ENCODE results near the gene SH3RF1.

The SH3RF1 gene

DNA sequence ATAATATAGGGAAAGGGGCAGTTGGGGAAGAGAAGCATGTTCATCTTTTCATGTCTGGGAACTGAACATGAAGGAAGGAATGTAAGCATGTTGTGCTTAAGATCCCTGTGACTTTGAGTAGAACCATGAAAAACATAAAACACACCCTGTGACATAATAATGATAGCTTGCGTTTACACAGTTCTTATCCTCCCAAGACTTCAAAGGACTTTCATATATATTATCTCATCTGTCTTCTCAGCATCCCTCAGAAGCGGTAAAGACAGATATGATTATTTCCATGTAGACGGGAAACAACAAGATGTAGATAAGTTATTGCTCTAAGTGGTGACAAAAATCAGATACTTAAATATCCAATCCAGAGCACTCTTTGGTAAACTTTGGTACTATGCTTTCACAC lies 3.3 kb upstream of the SH3RF1 start:
- DNase-seq, result no peak

DNA sequence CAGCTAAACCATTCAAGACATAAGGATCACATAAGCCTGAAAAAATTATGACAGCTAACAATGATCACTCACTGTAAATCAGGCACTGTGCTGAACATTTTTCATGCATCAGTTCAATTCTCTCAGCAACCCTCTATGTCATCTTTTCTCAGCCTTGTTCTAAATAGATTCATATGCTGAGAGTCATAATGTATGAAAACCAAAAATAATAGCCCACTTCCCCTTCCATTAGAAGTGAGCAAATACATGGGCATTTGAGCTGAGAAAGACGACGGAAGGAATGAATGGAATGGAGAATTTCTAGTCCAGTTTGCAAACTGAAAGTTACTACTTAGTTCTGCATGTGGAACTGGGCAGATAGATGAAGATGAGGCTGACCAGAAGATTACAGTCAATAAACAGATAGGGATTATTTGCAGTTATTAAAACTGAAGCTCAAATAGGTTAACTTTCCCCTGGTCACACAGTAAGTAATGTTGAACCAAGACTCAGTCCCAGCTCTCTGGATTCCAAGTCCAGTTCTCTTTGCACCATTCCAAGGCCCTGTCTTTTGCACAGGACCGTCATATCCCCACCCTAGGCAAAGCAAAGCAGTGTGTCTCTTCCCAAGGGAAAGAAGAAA lies 1.6 kb upstream of the SH3RF1 start:
- DNase-seq, result no peak

DNA sequence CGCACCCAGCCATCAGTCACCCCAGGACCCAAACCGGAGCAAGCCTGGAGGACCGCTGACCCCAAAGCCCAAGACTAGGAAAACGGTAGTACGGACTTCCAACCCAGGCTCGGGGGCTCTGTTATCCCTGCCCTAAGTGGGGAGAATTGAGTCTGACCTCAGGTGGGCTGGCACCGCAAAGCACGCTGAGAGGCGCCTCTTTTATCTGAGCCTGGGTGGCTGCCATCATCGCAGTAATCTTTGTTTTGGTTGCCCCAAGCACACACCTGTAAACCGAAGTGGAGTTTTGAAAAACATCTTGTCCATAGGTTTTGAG lies 894 bp upstream of the SH3RF1 start:
- DNase-seq, result no peak

DNA sequence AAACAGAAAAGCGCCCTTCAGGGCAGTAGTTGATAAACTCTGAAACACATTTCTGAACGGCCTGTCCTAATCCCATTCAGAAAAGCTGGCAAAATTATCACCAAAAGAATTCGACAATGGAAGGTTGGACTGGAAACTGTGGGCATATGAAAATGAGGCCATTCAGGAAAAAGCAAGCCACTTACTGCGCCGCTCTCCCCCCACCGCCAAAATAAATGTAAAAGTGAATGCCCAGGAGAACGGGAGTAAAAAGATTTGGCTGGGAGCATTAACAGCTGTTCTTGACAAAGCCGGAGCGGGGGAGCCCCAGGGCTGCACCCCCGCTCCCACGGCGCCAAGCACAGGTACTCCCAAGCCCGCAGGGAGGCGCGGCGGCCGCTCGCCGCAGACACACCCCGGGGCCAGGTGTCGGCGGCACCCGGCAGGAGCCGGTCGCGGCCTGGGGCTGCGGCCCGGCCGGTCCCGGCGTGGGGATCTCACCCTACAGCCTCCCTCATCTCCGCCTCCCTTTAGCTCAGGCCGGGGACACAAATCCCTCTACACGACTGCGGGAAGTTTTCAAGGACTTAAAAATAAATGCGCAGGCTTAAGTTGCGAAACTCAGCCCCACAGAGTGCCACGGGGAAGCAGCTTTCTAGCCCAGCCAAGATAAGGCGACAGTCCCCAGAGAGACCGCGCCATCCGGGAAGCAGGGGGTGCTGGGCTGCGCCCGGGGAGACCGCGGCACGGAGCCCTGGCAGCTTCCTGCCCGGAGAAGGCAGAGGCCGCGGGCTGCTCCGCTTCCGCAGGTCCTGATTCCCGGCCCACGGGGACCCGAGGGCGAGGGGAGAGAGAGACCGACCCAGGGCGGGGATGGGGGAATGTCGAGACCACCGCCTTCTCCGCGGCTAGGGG lies 593 bp downstream of the SH3RF1 start:
- DNase-seq, result no peak

DNA sequence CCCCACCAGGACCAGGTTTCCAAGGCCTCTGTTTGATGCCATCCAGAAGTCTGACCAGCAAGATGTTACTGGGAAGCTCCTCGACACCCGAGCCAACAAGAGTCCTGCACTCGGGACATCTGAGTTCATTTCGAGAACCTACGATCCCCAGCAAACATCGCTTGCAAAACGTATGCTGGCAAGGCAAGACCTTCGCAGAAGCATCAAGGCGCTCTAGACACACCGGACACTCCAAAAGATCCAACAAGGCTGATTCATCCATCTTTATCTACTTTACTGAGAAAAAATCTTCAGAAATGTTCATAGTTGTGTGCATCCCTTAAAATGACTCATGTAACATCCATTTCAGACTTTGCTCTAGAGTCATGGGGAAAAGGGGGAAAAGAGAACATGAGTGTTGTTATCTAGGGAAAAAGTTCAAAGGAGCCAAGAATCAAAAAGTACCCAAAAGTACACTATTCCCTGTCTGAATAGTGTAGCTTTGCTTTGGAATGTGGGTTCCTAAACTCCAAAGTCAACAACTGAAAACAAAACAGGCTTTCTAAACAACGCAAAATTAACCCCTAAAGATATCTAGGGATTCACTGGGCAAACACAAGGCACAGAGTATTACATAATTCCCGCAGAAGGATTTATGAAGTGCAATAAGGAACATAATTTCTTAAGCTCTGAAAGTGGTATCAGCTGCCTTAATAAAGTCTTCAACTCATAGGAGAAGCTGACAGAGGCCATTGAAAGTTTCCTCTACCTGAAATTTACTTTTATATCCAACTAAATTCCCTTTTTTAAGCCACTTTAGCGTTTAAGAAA lies 1.6 kb downstream of the SH3RF1 start:
- no peak for DNase-seq

DNA sequence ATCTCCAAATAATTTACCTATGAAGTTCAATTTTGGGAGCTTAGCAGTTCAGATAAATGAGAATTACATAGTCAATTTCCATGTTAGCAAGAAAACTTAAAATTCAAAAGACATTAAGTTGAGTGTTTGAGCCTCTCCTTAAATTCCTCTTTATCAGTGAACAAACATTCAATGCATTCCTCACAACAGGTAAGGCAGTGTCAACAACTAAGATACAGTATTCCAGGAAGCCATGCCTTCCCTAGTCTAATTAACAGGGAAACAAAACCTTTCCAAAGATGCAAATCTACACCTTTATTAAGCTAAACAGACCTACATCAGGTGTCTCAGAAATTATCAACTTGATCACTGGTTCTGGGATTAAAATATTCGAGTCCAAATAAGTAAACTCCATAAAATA lies 3.7 kb downstream of the SH3RF1 start:
- no peak for DNase-seq

DNA sequence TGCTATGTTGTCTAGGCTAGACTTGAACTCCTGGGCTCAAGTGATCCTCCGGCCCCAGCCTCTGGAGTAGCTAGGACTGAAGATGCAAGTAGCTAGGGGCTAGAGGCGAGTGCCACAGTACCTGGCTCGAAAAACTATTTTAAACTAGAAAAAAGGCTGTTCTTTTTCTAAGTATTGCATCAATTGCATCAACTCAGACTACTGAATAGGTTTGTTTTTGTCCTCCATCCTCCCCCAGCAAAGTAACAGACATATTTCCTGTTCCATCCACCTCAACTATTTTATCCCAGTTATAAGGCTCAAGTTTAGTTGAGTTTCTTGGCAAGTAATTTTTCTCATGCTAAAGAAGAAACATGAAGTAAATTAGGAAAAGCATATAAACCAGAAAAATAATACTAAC lies 4.1 kb downstream of the SH3RF1 start:
- no peak for DNase-seq

DNA sequence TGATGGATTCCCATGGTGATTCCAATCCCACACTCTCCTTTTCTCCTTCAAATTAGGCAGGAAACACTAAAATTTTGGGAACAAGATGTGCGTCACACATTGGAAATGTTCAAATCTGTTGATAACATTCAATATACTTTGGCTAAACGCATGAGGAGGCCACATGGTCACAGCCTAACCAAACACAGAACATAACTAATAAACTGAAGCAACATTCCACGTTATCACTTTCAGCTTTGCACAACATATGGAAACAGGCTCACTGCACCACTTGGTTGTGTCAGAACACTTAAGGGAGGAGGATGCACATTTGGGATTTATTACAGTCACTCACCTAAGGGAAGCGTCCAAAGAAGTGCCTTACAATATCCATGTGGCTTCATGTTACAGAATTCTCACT lies 4.7 kb downstream of the SH3RF1 start:
- no peak for DNase-seq

DNA sequence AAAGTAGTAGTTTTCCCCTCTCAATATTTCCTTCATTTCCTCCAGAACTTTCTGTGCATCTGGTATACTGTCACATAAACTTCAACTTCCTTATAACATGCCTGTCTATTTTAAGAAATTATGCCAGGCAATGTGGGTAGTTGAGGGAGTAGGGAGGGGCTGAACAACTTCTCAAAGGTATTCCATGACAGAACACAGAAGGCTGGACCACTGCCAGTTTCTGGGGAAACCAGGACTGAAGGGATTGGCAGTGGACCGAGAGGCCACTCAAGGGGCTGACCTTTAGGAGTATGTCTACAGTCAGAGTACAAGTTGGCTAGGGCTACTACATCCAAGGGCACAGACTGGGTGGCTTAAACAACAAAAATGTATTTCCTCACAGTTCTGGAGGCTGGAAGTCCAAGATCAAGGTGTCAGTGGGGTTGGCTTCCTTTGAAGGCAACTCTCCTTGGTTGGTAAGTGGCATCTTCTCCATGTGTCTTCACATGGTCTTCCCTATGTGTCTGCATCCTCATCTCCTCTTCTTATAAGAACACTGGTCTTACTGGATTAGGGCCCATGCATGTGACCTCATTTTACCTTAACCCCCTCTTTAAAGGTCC lies 6.9 kb downstream of the SH3RF1 start:
- no peak for DNase-seq

DNA sequence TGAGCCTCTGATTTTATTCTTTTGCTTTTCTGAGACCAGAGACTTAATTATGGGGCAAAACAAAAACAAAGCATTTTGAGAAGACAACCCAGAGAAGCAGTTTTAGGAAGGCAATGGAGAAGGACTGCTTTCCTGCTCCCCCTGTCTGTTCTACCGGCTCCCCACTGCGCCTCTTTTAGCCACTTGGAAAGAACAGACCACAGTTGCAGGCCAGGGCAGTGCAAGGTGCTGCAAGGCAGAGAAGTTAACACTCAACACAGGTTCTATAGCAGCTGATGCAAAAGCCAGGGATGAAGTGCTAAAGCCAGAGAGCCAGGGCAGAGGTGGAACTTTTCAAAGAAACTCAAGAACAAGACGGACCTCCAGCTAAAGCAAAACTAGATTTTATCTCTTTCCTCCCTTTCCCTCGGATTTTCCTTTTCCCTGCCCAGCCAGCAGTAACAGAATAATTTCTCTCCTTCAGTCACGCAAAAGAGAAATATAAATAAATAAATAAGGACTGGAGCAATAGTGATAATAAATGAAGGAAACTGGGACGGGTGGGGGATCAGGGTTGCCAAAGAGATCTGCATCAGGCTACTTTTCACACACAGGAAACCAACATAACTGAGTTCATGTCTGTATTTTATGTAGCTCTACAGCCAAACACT lies 10.4 kb downstream of the SH3RF1 start:
- DNase-seq, result no peak

DNA sequence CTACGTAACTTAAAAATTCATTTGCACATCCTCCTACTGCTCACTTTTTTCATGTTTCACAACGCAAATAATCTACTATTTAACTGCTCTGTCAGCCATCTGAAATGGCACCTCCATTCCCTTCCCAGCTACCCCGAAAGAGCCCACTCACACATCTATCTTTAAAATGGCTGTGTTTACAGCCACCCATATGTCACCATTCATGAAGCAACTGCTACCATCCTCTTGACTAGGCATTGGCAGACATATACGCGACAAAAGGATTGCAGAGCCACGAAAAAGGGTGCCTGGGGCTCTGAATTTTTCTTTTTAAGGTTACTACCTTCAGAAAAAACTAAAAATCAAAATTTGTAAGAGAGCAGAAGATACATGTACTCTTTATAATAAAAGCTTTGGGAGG lies 11.5 kb downstream of the SH3RF1 start:
- no peak for DNase-seq

DNA sequence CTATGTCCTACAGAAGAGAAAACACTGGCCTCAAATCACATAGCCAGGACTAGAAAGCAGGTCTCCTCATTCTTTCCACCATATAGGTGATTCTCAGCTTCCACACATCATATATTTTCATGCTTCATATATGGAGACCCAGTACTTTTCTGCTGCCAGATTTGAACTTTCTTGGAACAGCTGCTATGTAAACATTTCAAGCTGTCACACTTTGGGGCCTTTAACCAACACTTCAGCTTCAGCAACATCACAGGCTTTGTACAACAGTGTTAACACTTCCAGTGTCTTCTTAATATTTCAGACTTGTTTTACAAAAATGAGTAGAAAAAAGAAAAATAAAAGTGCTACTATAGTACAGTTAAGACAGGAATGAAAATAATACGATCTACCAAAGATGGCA lies 12.6 kb downstream of the SH3RF1 start:
- DNase-seq, result no peak

DNA sequence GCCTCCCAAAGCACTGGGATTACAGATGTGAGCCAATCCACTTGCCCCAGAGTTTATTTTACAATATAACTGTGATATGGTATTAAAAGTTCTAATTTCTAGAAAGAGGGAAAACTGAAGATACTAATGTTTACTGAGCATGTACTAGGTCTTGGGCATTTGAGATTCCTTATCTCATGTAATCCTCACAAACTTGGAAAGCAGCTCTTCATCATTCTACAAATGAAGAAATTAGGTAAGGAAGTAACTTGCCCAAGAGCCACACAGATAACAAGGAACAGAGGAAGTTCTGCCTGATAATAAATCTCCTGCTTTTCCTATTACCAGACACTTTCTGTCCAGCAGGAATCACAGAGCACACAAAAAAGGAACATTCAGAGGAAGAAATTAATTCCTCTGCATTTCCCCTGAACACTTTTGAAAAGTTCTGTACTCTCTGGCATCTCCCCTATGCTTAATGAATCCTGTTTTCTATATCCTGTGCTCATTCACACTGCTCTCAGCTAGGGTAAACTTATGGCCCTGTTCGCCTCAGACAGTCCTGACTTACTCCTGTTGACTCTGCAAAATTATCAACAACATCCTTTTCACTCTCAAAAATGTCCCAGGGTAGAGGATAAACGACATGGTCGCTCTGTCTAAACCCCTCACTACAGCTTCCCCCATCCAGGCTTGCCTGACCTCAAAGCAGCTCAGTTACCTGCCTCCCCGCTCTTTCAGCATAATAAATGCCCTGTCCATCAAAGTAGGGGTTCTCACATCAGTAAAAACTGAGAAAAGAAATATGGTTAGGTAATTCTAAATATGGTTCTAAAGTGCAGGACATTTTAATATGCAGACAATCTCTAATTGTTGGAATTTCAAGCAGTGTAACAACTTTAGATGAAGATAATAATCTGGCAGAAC lies 13.6 kb downstream of the SH3RF1 start:
- no peak for DNase-seq

DNA sequence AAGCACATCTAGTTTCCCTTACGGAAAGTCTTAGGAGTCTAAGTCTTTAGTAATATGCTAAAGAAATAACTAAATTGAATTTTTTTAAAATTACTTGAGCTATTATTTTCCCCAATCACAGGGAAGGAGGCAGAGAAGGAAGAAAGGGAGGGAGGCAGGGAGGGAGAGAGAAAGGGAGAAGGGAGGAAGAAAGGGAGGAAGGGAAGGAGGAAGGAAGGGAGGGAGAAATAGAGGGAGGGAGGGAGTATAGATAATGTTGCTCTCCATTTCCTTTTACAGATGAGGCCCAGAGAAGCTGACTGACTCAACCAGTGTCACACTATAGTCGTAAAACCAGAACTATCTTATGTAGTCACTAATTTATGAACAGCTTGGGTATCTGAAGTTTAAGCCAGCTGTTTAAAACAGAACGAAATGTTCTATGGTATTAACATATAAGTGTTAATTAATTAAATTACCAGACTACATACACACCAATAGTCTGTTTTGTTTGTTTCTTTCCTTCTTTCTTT lies 14.6 kb downstream of the SH3RF1 start:
- no peak for DNase-seq

DNA sequence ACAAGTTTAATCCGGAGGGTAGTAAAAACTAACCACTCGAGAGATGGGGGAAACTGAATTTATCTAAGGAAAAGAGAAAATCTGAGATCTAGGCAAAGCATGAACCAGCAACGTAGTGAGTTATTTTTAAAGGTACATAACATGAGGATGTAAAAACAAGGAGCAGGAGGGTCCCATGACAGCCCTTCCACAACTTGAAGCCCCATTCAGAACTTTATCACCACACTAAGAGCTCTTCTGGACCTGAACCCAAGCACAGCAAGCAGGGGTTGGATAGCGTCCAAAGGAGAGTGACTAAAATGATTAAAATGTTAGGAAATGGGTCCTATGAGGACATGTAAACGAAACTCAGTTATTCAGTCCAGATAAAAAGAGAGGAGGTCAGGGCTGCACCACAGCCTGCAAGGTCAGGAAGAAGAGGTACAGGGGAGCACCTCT lies 16.2 kb downstream of the SH3RF1 start:
- no peak for DNase-seq

DNA sequence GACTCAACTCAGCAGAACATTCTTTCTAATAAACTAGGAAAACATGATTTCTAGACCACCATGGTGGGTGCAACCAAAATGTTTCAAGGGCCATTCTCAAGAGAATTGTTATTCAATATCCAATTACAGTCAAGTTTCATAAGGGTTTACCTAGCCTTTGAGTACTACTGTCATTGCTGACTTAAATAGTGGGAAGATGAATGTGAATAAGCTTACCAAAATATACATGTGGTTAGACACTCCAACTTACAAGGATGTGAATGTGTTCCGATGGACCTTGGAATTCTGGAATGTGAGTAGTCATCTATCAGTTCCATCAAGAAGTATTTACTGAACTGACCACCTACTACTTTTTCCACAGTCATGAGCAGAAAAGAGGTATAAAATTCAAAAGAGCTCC lies 16.9 kb downstream of the SH3RF1 start:
- DNase-seq, result no peak

DNA sequence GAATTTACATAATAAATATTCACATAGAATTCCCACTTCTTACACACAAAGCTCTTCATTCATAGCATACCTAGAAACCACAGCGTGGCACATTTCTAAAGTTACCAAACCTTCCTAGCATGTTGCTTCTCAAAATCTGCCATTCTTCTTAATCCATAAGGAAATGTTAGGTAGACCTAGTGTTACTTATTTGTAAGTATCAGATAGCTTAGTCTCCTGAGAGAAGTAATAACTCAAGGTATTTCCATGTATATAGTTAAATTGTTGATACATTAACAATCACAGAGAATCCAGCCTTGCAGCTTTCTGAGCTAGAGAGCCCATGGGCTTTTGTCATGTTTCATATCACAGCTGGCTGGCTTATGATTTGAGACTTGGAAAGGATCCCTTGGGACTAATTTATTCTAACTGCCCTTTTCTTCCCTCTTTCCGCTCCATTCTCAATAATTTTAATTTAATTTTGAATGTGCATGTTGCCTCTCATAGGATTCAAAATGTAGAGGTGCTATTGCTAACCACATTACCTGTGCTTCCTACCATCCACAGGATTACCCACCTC lies 17.6 kb downstream of the SH3RF1 start:
- DNase-seq, result no peak

DNA sequence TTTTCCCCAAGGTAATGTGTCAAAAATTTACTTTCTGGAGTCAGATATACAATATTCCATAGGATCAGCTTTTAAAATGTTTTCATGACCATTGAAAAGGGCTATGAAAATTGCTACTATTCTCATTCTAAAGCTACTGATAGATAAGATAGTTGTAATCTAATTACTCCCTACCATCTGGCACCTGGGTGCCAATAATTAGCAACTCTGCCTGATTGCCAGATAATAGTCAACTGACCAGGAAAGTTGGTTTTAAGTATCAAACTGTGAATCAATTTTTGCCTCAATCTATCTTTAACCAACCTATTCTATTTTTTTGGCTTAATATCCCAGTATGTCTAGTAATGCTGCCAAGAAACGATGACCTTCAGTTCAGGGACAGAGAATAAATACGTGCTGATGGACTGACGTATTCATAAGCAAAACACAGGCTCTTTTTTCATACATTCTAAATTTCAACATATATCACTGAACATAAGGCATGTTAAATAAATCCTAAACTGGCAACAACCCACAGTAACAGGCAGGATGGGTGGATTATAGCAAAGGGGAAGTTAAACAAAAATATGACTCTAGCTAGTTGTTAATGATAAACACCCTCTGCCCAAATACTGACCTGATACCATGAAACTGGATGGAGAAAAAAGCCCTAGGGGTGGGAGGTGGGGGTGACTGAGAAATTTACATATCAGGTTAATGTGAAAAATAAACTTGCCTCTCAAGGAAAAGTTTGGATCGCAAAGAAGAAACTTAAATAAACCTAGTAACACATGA lies 18.2 kb downstream of the SH3RF1 start:
- DNase-seq, result no peak

DNA sequence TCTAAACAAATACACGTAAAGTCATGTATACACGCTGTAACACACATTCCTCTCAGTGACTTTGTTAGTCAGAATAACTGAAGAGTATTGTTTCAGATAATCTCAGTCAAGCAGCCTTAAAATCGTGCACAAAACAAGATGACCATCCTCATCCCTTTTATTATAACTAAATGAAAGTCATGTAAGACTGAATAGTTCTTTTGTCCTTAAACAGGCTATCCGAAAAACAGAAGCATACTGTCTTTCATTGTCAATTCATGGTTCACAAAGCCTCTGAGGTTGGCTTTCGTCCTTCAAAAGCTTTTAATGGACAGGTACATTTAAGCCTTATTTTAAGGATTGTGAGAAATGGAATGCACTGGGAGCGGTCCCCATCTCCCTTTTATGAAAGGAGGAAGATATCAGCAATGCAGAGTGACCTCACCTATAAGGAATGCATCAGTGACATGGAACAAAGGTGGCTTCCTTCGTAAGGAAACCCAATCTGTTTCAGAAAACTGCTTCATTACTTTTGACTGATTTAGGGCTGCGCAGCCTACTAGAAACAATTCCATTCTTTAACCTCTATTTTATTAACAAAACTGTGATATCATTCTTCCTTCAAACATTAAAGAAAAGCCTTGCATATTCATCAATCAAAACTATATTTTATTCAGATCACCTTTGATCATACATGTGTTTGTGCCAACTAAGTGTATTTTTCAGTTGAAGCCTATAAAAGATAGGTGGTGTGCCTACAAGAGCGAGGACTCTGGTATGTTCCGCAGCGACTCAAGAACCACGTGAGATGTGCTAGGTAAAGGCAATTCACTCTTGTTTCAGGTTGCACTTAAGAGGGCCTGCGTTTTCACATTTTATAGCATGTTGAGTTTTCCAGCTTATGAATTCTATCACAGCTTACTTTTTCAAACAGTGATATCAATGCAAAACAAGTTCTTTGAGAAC lies 19.2 kb downstream of the SH3RF1 start:
- no peak for DNase-seq
